NCI-H2171 treated with DMSO at 0.1 percent for 48 hours (cell line): ENCODE results near the gene TMEM270.

Experiments used
- DNase-seq: peaks from one replicate; lab custom pipeline; 2025; lab: John Stamatoyannopoulos, UW

TMEM270 gene

DNA sequence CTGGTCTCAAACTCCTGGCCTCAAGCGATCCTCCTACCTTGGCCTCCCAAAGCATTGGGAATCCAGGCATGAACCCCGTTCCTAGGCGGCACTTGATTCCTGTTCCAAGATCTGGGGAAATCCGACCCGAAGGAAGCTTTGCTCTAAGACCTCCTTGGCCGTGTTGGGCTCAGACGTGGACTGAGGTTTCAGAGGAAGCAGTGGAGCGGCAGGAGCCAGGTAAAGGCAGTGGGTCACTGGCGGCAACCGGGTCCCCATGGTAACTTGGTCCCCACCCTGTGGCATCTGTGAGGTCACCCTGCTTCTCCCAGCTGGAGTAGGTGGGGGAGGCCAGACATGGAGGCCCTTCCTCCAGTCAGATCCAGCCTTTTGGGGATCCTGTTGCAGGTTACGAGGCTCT lies at the start of gene TMEM270:
TMEM270 (plus strand) TSS at position 301 of the 400 bp plus-strand sequence; CDS start at position 337, 36 bp downstream.
- DNase-seq, result no peak

GRCh38 chr7:73811760-73812168 lies 49.2 kb upstream of the TMEM270 start:
- no peak for DNase-seq

DNA sequence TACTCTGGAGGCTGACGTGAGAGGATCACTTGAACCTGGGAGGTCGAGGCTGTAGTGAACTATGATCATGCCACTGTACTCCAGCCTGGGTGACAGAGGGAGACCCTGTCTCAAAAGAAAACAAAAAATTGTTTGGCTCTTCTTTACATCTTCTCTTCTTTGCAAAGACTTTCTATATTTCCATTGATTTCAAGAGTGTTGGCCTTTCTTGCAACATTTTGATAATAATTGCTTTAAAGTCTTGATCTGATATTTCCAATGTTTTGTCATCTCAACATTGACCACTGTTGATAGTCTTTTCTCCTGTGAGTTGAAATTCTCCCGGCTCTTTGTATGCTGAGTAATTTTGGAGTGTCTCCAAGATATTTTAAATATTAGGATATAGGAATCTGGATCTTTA lies 48.0 kb upstream of the TMEM270 start:
- no peak for DNase-seq

GRCh38 chr7:73815436-73815835 lies 45.5 kb upstream of the TMEM270 start:
- DNase-seq, result no peak

- DNase-seq, result no peak
Observed at GRCh38 chr7:73817121-73817520, 43.8 kb upstream of the TMEM270 start.

DNA sequence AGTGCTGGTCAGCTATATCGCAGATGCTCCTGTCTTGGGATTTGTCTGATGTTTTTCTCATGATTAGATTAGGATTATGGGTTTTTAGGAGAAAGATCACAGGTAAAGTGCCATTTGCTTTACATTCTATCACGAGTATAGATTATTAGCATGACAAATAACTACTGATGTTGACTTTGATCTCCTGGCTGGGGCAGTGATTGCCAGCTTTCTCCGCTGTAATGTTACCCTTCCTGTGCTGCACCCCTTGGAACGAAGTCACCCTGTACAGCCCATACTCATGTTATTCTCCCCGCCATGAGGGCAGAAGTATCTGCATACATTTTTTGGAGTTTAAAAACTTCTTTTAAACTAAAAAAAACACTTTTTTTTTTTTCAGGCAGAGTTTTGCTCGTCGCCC lies 40.9 kb upstream of the TMEM270 start:
- no peak for DNase-seq

- peak; percentile 29 for DNase-seq
Observed at GRCh38 chr7:73821597-73822285, 39.2 kb upstream of the TMEM270 start.

GRCh38 chr7:73822319-73823173 lies 38.4 kb upstream of the TMEM270 start:
- DNase-seq, result peak; percentile 30

DNA sequence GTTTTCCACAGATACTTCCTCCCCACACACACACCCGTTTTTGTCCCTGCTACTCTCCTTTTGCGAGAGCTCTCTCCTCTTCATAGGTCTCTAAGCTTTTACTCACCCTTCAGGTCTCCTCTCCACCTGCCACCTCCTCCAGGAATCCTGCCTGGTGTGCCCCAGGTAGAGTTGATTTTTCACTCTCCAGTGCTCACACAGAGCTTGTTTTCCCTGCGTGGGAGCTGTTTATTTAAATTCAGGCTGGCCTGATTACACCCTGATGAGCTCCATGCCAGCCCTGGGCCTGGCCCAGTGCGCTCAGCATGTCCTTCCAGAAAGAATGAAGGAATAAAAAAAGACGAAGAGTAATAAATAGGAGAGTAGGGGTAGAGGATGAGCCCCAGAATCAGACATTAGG lies 37.7 kb upstream of the TMEM270 start:
- DNase-seq, result no peak

DNA sequence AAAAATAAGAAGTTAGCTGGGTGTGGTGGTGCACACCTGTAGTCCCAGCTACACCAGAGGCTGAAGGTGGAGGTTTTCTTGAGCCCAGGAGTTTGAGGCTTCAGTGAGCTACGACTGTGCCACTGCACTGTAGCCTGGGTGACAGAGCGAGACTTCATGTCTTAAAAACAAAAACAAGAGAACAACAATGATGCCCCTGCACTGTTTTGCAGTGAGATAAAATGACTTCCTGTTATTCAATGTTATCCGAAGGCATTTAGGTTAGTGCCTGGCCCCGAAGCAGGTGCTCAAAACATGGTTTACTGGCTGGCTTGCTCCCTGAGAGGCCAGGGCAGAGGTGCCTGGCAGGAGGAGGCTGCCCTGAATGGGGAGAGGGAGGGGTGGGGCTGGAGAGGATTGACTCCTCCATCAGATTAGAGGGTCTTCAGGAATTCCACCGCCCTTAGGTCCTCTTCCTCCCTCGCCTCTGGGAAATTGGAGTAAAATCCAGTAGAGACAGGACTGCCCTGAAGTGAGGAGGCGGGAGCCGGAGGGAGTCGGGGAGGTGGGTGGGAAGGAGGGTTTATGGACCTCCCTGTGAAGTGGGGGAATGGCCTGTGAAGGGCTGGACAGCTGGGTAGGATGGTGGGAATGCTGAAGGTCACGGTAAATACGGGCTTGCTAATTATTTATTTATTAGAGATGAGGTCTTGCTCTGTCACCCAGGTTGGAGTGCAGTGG lies 36.9 kb upstream of the TMEM270 start:
- no peak for DNase-seq

DNA sequence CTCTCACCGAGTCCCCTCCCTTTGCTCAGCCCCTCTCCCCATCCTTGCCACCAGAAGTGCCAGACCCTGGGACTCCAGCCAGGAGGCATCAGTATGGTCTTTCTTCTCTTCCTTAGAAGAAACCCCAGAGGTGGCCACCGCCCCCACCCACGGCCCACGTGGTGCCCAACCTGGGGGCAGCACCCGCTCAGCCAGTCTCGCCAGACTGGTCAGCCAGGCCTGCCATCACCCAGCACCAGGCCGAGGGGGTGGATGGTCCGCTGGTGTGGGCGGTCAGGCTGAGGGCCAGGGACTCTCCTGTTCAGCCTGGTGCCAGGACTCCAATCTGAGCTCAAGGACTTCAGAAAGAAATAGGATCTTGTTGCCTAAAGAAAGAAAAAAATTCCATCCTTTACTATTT lies 36.0 kb upstream of the TMEM270 start:
- no peak for DNase-seq

DNA sequence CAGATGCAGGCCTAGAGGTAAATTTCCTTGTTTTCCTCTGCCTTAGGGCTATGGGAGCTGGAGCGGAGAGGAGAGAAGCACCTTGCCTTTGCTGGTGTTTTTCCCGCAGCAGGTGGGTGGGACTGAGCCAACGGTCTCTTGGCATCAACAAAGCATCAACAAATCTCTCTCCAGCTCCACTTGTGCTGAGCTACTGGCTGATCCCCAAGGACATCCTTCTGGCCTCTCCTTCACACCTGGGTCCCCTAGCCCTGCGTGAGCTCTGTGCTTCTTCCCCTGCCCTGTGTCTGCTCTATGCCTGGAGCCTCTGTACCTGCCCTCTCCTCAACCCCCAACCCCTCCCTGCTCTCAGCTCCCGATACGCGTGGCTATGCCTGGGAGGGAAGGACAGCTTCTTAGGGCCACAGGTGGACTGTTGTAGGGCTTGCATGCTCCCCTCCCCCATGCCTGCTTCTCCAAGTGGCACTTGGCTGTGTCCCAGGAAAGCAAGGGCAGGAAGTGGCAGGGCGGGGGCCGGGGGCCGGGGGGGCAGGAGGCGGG lies 33.3 kb upstream of the TMEM270 start:
- peak; percentile 99 for DNase-seq

DNA sequence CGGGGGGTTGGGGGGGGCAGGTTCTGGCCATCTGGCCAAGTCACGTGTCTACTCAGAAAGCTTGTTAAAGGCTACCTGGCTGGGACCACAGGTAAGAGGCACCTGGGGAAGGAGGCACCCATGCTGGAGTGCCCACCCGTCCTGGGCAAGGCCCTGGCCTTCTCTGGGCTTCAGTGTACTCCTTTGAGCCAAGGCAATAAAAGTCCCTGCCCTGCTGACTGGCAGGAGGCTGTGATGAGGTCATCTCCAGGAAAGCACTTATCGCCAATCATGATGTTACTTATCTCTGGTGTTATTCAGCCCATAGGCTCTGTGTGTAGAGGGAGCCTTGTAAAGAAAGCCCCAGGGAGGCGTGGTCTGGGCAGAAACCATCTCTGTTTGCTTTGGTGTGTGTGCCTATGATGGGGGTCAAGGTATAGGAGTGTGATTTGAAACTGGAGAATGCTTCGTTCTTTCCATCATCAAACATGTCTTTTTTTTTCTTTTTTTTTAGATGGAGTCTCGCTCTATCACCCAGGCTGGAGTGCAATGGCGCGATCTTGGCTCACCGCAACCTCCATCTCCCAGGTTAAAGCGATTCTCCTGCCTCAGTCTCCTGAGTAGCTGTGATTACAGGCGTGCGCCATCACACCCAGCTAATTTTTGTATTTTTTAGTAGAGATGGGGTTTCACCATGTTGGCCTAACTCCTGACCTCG lies 32.7 kb upstream of the TMEM270 start:
- DNase-seq, result peak; percentile 94

GRCh38 chr7:73828972-73829371 lies 32.0 kb upstream of the TMEM270 start:
- no peak for DNase-seq

GRCh38 chr7:73829505-73829904 lies 31.5 kb upstream of the TMEM270 start:
- DNase-seq, result no peak

GRCh38 chr7:73829921-73830680 lies 30.9 kb upstream of the TMEM270 start:
- DNase-seq, result peak; percentile 39

GRCh38 chr7:73830681-73831583 lies 30.0 kb upstream of the TMEM270 start, which contains the start of gene CLDN4:
Gene CLDN4, plus strand, starts transcription at chr7:73830996. Its CDS starts 206 bp downstream, at chr7:73831202.
- DNase-seq, result peak; percentile 79

DNA sequence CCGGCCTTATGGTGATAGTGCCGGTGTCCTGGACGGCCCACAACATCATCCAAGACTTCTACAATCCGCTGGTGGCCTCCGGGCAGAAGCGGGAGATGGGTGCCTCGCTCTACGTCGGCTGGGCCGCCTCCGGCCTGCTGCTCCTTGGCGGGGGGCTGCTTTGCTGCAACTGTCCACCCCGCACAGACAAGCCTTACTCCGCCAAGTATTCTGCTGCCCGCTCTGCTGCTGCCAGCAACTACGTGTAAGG lies 29.4 kb upstream of the TMEM270 start:
- no peak for DNase-seq

DNA sequence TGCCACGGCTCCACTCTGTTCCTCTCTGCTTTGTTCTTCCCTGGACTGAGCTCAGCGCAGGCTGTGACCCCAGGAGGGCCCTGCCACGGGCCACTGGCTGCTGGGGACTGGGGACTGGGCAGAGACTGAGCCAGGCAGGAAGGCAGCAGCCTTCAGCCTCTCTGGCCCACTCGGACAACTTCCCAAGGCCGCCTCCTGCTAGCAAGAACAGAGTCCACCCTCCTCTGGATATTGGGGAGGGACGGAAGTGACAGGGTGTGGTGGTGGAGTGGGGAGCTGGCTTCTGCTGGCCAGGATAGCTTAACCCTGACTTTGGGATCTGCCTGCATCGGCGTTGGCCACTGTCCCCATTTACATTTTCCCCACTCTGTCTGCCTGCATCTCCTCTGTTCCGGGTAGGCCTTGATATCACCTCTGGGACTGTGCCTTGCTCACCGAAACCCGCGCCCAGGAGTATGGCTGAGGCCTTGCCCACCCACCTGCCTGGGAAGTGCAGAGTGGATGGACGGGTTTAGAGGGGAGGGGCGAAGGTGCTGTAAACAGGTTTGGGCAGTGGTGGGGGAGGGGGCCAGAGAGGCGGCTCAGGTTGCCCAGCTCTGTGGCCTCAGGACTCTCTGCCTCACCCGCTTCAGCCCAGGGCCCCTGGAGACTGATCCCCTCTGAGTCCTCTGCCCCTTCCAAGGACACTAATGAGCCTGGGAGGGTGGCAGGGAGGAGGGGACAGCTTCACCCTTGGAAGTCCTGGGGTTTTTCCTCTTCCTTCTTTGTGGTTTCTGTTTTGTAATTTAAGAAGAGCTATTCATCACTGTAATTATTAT lies 28.9 kb upstream of the TMEM270 start:
- DNase-seq, result peak; percentile 69
